WTC11 (cell line): ENCODE data around the gene MCM5. TPM values are rescaled to one million over a fixed set of nuclear protein-coding genes. Genes with fewer than 3 reads are reported as not detected.

Source experiments
- ATAC-seq: fragments of 200-7000 bp; cut with Tn5 transposase; 2 replicates; pipeline ENCODE4 v1.10.0; 2021; ENCODE audit warnings: mild to moderate bottlenecking, moderate library complexity
- CTCF ChIA-PET: fragments of 300-600 bp; sonication (Branson Sonifier 250); formaldehyde crosslinking; loops from one replicate; lab custom pipeline; 2021; ENCODE audit warnings: antibody characterized with exemption; lab: Charles Lee
- POLR2A ChIA-PET: fragments of 350-600 bp; sonication (Branson Sonifier 250); formaldehyde crosslinking; loops from one replicate; lab custom pipeline; 2021; ENCODE audit warnings: antibody characterized with exemption; lab: Charles Lee
- DNase-seq: peaks from one replicate; pipeline ENCODE4 v3.0.0; 2021; ENCODE audit warnings: low spot score
- H3K27ac Mint-ChIP-seq: 2 replicates; pipeline ENCODE4 v1.8.0; 2021; ENCODE audit warnings: mixed read lengths
- H3K27me3 Mint-ChIP-seq: 2 replicates; pipeline ENCODE4 v1.8.0; 2021; ENCODE audit warnings: low read depth, mild to moderate bottlenecking, moderate library complexity, mixed read lengths
- H3K36me3 Mint-ChIP-seq: 2 replicates; pipeline ENCODE4 v1.8.0; 2021; ENCODE audit warnings: mixed read lengths
- H3K4me1 Mint-ChIP-seq: 2 replicates; pipeline ENCODE4 v1.8.0; 2022; ENCODE audit warnings: mixed read lengths
- H3K4me3 Mint-ChIP-seq: 2 replicates; pipeline ENCODE4 v1.8.0; 2021; ENCODE audit warnings: mild to moderate bottlenecking, moderate library complexity, mixed read lengths
- H3K9me3 Mint-ChIP-seq: 2 replicates; pipeline ENCODE4 v1.8.0; 2021; ENCODE audit warnings: mixed read lengths
- AR ChIP-seq: fragments of 250-450 bp; sonication (Bioruptor Pico); IDR thresholded peaks from 2 replicates; pipeline ENCODE4 v1.9.0; 2021; ENCODE audit warnings: mild to moderate bottlenecking
- ARID4B ChIP-seq: sonication (generic); formaldehyde crosslinking; IDR thresholded peaks from 2 replicates; pipeline ENCODE4 v1.8.0; 2023; ENCODE audit warnings: missing genetic modification reagents, mild to moderate bottlenecking, borderline replicate concordance
- CDX4 ChIP-seq: fragments of 250-450 bp; sonication (Bioruptor Pico); IDR thresholded peaks from 2 replicates; pipeline ENCODE4 v1.9.0; 2021; ENCODE audit warnings: moderate library complexity, mild to moderate bottlenecking, inconsistent platforms, borderline replicate concordance
- CTCF ChIP-seq: fragments of 200-600 bp; IDR thresholded peaks from 2 replicates; pipeline ENCODE4 v1.8.0; 2022; ENCODE audit warnings: antibody characterized with exemption
- E2F5 ChIP-seq: sonication (generic); formaldehyde crosslinking; IDR thresholded peaks from 2 replicates; pipeline ENCODE4 v1.8.1; 2022; ENCODE audit warnings: mild to moderate bottlenecking, moderate library complexity, missing genetic modification reagents
- ETV6 ChIP-seq: sonication (generic); formaldehyde crosslinking; IDR thresholded peaks from 2 replicates; pipeline ENCODE4 v1.8.1; 2022; ENCODE audit warnings: mild to moderate bottlenecking, missing genetic modification reagents
- FOXJ3 ChIP-seq: sonication (generic); formaldehyde crosslinking; IDR thresholded peaks from 2 replicates; pipeline ENCODE4 v1.9.0; 2021; ENCODE audit warnings: missing genetic modification reagents, mild to moderate bottlenecking, borderline replicate concordance
- MLX ChIP-seq: sonication (generic); formaldehyde crosslinking; IDR thresholded peaks from 2 replicates; pipeline ENCODE4 v1.8.1; 2023; ENCODE audit warnings: mild to moderate bottlenecking, missing genetic modification reagents, moderate library complexity
- PRDM15 ChIP-seq: sonication (generic); formaldehyde crosslinking; IDR thresholded peaks from 2 replicates; pipeline ENCODE4 v1.8.0; 2022; ENCODE audit warnings: missing genetic modification reagents
- TCF7 ChIP-seq: sonication (generic); formaldehyde crosslinking; IDR thresholded peaks from 2 replicates; pipeline ENCODE4 v1.8.0; 2022; ENCODE audit warnings: mild to moderate bottlenecking, low read depth, missing genetic modification reagents, moderate library complexity
- ZBTB21 ChIP-seq: sonication (generic); formaldehyde crosslinking; IDR thresholded peaks from 2 replicates; pipeline ENCODE4 v1.8.1; 2023; ENCODE audit warnings: mild to moderate bottlenecking, missing genetic modification reagents, borderline replicate concordance
- ZNF121 ChIP-seq: sonication (generic); formaldehyde crosslinking; IDR thresholded peaks from 2 replicates; pipeline ENCODE4 v1.8.0; 2023; ENCODE audit warnings: missing genetic modification reagents
- ZNF138 ChIP-seq: sonication (generic); formaldehyde crosslinking; conservative IDR thresholded peaks from 2 replicates; pipeline ENCODE4 v1.8.1; 2022; ENCODE audit warnings: mild to moderate bottlenecking, moderate library complexity, missing genetic modification reagents
- ZNF263 ChIP-seq: sonication (generic); formaldehyde crosslinking; IDR thresholded peaks from 2 replicates; pipeline ENCODE4 v1.8.1; 2022; ENCODE audit warnings: low read depth, mild to moderate bottlenecking, moderate library complexity, missing genetic modification reagents
- ZNF671 ChIP-seq: fragments of 250-450 bp; sonication (Bioruptor Pico); IDR thresholded peaks from 2 replicates; pipeline ENCODE4 v1.8.0; 2021; ENCODE audit warnings: mild to moderate bottlenecking
- ZSCAN18 ChIP-seq: fragments of 250-450 bp; sonication (Bioruptor Pico); IDR thresholded peaks from 2 replicates; pipeline ENCODE4 v2.1.2; 2022; ENCODE audit warnings: mild to moderate bottlenecking, moderate library complexity
- total RNA-seq: library from RNA; stranded (reverse); gene quantifications from 3 replicates; pipeline ENCODE4 v1.2.3, GENCODE V29; 2021

The MCM5 gene
- total RNA-seq, 1 experiment from 2014 or later: 261 TPM

GRCh38 chr22:35455529-35455928 is 55.6 kb downstream of the MCM5 start:
- H3K4me3 Mint-ChIP-seq: no peak overlapping the region
- no peak for TF ChIP-seq MLX (CRISPR knock-in tag)
- no peak for TF ChIP-seq ZBTB21 (CRISPR knock-in tag)
- TF ChIP-seq FOXJ3 (CRISPR knock-in tag): no peak
- no peak for TF ChIP-seq CTCF
- TF ChIP-seq ZNF121: no peak
- no peak for TF ChIP-seq CDX4 (CRISPR knock-in tag)
- no peak for TF ChIP-seq TCF7 (CRISPR knock-in tag)
- no peak for TF ChIP-seq ZNF138
- TF ChIP-seq AR (CRISPR knock-in tag): no peak
- no peak for TF ChIP-seq ZNF671 (CRISPR knock-in tag)
- TF ChIP-seq ETV6: no peak
- TF ChIP-seq ZNF263 (CRISPR knock-in tag): no peak
- no peak for TF ChIP-seq ZSCAN18
- TF ChIP-seq ARID4B (CRISPR knock-in tag): no peak
- TF ChIP-seq E2F5: no peak
- no peak for TF ChIP-seq PRDM15 (CRISPR knock-in tag)
- H3K36me3 Mint-ChIP-seq: peaks cover 7% of the 10 kb centered on the region
- ATAC-seq (no peak), DNase-seq (no peak)
- H3K27ac Mint-ChIP-seq: no peak overlapping the region
- POLR2A ChIA-PET: no interaction called here
- H3K27me3 Mint-ChIP-seq: no peaks in the 10 kb centered on the region
- H3K9me3 Mint-ChIP-seq: no peaks in the 10 kb centered on the region
- peaks cover 19% of the 10 kb centered on the region for H3K4me1 Mint-ChIP-seq
- CTCF ChIA-PET: no interaction called here
